ENCODE measurements around the gene COG6. TPM values are rescaled to one million over a fixed set of nuclear protein-coding genes. Genes with fewer than 3 reads are reported as not detected.

Gene COG6
- 18.7 and 26.3 TPM in 2 replicates for total RNA-seq

DNA sequence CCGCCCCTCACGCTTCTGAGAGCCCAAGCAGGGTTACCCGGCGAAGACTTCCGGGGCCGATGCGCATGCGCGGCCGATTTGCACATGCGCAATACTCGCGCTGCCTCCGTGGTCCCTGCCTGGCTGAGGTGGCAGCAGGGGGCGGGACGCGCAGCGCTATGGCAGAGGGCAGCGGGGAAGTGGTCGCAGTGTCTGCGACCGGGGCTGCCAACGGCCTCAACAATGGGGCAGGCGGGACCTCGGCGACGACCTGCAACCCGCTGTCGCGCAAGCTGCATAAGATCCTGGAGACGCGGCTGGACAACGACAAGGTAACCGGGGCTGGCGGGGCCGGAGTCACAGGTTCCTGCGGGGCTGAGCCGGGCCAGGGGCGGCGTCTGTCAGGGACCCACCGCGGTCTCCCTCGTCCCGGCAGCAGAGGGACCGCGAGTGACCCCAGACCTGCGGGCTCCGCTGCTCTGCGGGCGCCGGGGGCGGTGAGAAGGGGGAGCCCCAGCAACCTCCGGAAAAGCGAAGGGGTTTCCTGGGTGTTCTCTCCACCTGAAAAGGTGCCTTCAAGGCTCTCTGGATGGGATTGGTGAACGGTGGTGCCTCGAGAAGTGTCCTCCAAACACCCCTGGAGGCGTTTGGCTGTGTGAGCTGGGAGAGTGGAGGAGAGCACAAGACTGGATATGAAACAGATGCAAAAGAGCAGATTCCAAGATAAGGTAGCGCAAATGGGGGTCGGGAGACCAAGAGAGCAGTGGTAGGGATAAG is at the start of gene COG6:
Gene COG6, plus strand, starts transcription at position 94 of the 756 bp plus-strand sequence. Its CDS starts 65 bp downstream, at position 159.

Other genes with a start within 250 kb of the COG6 start
- gene LHFPL6, start 52.5 kb upstream of the COG6 start, total RNA-seq, result 60.4 and 73.0 TPM in 2 replicates

Data from dermis lymphatic vessel endothelial cell (primary cell).